Left ventricle myocardium inferior (tissue), 1 donor: ENCODE results near the gene USP12. TPM values are rescaled to one million over a fixed set of nuclear protein-coding genes. Genes with fewer than 3 reads are reported as not detected.

Experiments used
- DNase-seq: peaks from one replicate; pipeline ENCODE4 v3.0.0-alpha.2; 2020
- H3K27ac ChIP-seq: fragments of 200-600 bp; replicated peaks from 2 replicates; pipeline ENCODE4 v1.8.0; 2021
- H3K27me3 ChIP-seq: fragments of 200-600 bp; 2 replicates; pipeline ENCODE4 v1.8.0; 2021; ENCODE audit warnings: low read depth
- H3K36me3 ChIP-seq: fragments of 200-600 bp; 2 replicates; pipeline ENCODE4 v1.8.0; 2021
- H3K4me1 ChIP-seq: fragments of 200-600 bp; 2 replicates; pipeline ENCODE4 v1.8.0; 2021
- H3K4me3 ChIP-seq: fragments of 200-600 bp; 2 replicates; pipeline ENCODE4 v1.8.0; 2021; ENCODE audit warnings: mild to moderate bottlenecking, moderate library complexity
- H3K9me3 ChIP-seq: fragments of 200-600 bp; replicated peaks from 2 replicates; pipeline ENCODE4 v1.8.0; 2021
- intact Hi-C: fragments of 100-400 bp; cut with micrococcal nuclease; formaldehyde crosslinking; loops from one replicate; pipeline ENCODE4 v1.11.0; 2022
- total RNA-seq: library from RNA; stranded (reverse); fragmentation: NEBNext Ultra II Directional; extraction: Animal tissue kit (Norgen Biotek cat#: 25700); gene quantifications from one replicate; pipeline ENCODE4 v1.2.1, GENCODE V29; 2021
- TF ChIP-seq, protein P1 (sequence below): fragments of 200-600 bp; IDR thresholded peaks from 2 replicates; pipeline ENCODE4 v1.8.0; 2021; ENCODE audit warnings: antibody characterized with exemption, mild to moderate bottlenecking, borderline replicate concordance
- donor health status: DM: no; HTN: yes; CAD: no; lungs with severe emphysema.

Gene USP12
- total RNA-seq, 1 donor from 2014 or later, result 16.8 TPM

- intact Hi-C loops, result no loop called here
- TF ChIP-seq, protein P1, sequence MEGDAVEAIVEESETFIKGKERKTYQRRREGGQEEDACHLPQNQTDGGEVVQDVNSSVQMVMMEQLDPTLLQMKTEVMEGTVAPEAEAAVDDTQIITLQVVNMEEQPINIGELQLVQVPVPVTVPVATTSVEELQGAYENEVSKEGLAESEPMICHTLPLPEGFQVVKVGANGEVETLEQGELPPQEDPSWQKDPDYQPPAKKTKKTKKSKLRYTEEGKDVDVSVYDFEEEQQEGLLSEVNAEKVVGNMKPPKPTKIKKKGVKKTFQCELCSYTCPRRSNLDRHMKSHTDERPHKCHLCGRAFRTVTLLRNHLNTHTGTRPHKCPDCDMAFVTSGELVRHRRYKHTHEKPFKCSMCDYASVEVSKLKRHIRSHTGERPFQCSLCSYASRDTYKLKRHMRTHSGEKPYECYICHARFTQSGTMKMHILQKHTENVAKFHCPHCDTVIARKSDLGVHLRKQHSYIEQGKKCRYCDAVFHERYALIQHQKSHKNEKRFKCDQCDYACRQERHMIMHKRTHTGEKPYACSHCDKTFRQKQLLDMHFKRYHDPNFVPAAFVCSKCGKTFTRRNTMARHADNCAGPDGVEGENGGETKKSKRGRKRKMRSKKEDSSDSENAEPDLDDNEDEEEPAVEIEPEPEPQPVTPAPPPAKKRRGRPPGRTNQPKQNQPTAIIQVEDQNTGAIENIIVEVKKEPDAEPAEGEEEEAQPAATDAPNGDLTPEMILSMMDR, result no peak
- H3K4me1 ChIP-seq, result peaks cover 32% of the 10 kb centered on the region
- H3K9me3 ChIP-seq, result no peaks in the 10 kb centered on the region
- no peak for DNase-seq
- H3K36me3 ChIP-seq, result no peaks in the 10 kb centered on the region
- no peak overlapping the region for H3K27ac ChIP-seq
- peaks cover 13% of the 10 kb centered on the region for H3K27me3 ChIP-seq
- no peak overlapping the region for H3K4me3 ChIP-seq
Measured at GRCh38 chr13:27036236-27036981, 135.2 kb downstream of the USP12 start.

GRCh38 chr13:27035892-27036235 lies 135.7 kb downstream of the USP12 start:
- Histone ChIP-seq H3K27ac (no peak overlapping the region), H3K4me1 (peaks cover 32% of the 10 kb centered on the region)
- intact Hi-C loops, result no loop called here

GRCh38 chr13:27034678-27035111 lies 136.9 kb downstream of the USP12 start:
- Histone ChIP-seq H3K27ac (no peak overlapping the region), H3K9me3 (no peaks in the 10 kb centered on the region), H3K36me3 (no peaks in the 10 kb centered on the region), H3K4me1 (peaks cover 32% of the 10 kb centered on the region), H3K27me3 (peaks cover 23% of the 10 kb centered on the region), H3K4me3 (peak overlapping the region; percentile 48)
- intact Hi-C loops, result no loop called here
- DNase-seq, result no peak
- TF ChIP-seq, protein P1, result no peak

More at GRCh38 chr13:27035892-27036235, 135.7 kb downstream of the USP12 start:
- TF ChIP-seq, protein P1, result no peak
- H3K9me3 ChIP-seq, result no peaks in the 10 kb centered on the region
- H3K27me3 ChIP-seq, result peaks cover 13% of the 10 kb centered on the region
- H3K36me3 ChIP-seq, result no peaks in the 10 kb centered on the region
- H3K4me3 ChIP-seq, result no peak overlapping the region
- DNase-seq, result no peak

GRCh38 chr13:27028683-27029480 lies 142.7 kb downstream of the USP12 start:
- no peaks in the 10 kb centered on the region for H3K4me1 ChIP-seq
- DNase-seq, result no peak
- intact Hi-C loops, result no loop called here
- H3K9me3 ChIP-seq, result no peaks in the 10 kb centered on the region
- H3K27ac ChIP-seq, result no peak overlapping the region
- no peaks in the 10 kb centered on the region for H3K36me3 ChIP-seq
- no peak overlapping the region for H3K4me3 ChIP-seq
- TF ChIP-seq, protein P1, result no peak
- peaks cover 19% of the 10 kb centered on the region for H3K27me3 ChIP-seq

DNA sequence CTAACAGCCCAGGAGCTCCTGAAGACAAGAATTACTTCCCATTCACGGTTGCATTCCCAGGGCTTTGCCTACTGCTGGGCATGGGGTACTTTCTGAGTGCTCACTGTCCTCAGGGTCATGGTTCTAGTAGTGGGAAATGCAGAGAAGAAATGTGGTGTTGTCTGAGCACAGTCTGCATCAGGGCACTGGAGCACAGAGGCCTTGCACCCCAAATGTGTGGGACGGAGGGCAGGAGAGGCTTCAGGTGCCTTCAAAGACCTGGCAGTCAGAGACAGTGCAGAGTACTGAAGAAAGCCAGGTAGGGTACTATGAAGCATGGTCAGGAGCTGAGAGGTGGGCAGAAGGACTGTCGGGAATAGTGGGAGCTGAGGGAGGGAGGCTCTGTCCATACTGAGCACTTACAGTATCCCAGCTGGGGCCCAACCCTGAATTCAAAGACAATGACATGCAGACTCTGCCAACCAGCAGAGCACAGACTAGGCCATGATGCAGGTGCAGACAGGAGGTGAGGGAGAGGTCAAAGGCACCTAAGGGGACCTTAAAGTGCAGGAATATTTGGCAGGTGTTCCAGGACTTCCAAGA lies 144.4 kb downstream of the USP12 start:
- Histone ChIP-seq H3K4me1 (no peaks in the 10 kb centered on the region), H3K27ac (no peak overlapping the region), H3K9me3 (no peaks in the 10 kb centered on the region), H3K4me3 (no peak overlapping the region), H3K36me3 (no peaks in the 10 kb centered on the region), H3K27me3 (peaks cover 18% of the 10 kb centered on the region)
- TF ChIP-seq, protein P1, result no peak
- intact Hi-C loops, result no loop called here
- DNase-seq, result no peak
